Calu3 (cell line): Measurements from ENCODE around the gene NPDC1. TPM values are rescaled to one million over a fixed set of nuclear protein-coding genes. Genes with fewer than 3 reads are reported as not detected.

Experiments
- BruUV-seq: library from RNA; stranded (reverse); fragments of 400-500 nt; replicated peaks from 2 replicates; lab custom pipeline; 2021; lab: Mats Ljungman, UMichigan
- CTCF ChIA-PET: fragments of 300-600 bp; sonication (Branson Sonifier 250); formaldehyde crosslinking; loops from one replicate; lab custom pipeline; 2022; ENCODE audit warnings: antibody characterized with exemption; lab: Charles Lee
- DNase-seq: peaks from one replicate; pipeline ENCODE4 v3.0.0; 2022
- H3K27ac Mint-ChIP-seq: one replicate; pipeline ENCODE4 v1.8.0; 2022; ENCODE audit warnings: mixed read lengths; ENCODE audit not compliant: unreplicated experiment
- H3K27me3 Mint-ChIP-seq: one replicate; pipeline ENCODE4 v1.8.0; 2022; ENCODE audit warnings: mixed read lengths; ENCODE audit not compliant: unreplicated experiment
- H3K36me3 Mint-ChIP-seq: one replicate; pipeline ENCODE4 v1.8.0; 2022; ENCODE audit warnings: mild to moderate bottlenecking, moderate library complexity, mixed read lengths; ENCODE audit not compliant: insufficient read depth, unreplicated experiment
- H3K4me1 Mint-ChIP-seq: one replicate; pipeline ENCODE4 v1.8.0; 2022; ENCODE audit warnings: mild to moderate bottlenecking, low read depth, mixed read lengths; ENCODE audit not compliant: unreplicated experiment
- H3K4me3 Mint-ChIP-seq: one replicate; pipeline ENCODE4 v1.8.0; 2022; ENCODE audit warnings: mild to moderate bottlenecking, low read depth, moderate library complexity, mixed read lengths; ENCODE audit not compliant: unreplicated experiment
- H3K9me3 Mint-ChIP-seq: one replicate; pipeline ENCODE4 v1.8.0; 2022; ENCODE audit warnings: low read depth, mixed read lengths; ENCODE audit not compliant: unreplicated experiment
- intact Hi-C: fragments of 100-400 bp; cut with micrococcal nuclease; formaldehyde crosslinking; loops from one replicate; pipeline ENCODE4 v1.10.0; 2022; ENCODE audit not compliant: unreplicated experiment
- total RNA-seq: library from RNA; stranded (reverse); gene quantifications from 2 replicates; pipeline ENCODE4 v1.2.3, GENCODE V29; 2022
- TF ChIP-seq, protein P1 (sequence below): fragments of 200-600 bp; IDR thresholded peaks from one replicate; pipeline ENCODE4 v1.8.0; 2022; ENCODE audit warnings: antibody characterized with exemption; ENCODE audit not compliant: unreplicated experiment

NPDC1 gene
- total RNA-seq, 1 experiment from 2014 or later, result 65.2 TPM

DNA sequence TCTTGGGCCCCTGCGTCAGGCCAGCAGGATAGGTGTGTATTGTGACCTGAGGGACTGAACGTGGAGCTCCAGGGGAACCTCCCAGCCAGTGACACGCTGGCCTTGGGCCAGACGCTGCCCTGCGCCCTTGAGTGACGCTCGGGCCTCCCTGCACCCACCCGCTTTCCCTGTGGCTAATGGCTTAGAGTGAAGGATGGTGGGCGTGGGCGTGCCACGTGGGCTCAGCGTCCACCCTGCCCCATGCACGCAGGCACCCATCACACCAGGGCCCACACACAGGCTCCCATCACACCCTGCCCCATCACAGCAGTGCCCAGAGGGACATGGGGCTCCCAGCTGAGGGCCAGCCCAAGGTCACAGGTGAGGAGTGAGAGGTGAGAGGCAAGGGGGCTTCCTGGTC lies 8.9 kb downstream of the NPDC1 start:
- H3K36me3 Mint-ChIP-seq, result peaks cover 14% of the 10 kb centered on the region
- intact Hi-C loops, result no loop called here
- H3K4me1 Mint-ChIP-seq, result peaks cover 8% of the 10 kb centered on the region
- no peaks in the 10 kb centered on the region for H3K27me3 Mint-ChIP-seq
- TF ChIP-seq, protein P1, sequence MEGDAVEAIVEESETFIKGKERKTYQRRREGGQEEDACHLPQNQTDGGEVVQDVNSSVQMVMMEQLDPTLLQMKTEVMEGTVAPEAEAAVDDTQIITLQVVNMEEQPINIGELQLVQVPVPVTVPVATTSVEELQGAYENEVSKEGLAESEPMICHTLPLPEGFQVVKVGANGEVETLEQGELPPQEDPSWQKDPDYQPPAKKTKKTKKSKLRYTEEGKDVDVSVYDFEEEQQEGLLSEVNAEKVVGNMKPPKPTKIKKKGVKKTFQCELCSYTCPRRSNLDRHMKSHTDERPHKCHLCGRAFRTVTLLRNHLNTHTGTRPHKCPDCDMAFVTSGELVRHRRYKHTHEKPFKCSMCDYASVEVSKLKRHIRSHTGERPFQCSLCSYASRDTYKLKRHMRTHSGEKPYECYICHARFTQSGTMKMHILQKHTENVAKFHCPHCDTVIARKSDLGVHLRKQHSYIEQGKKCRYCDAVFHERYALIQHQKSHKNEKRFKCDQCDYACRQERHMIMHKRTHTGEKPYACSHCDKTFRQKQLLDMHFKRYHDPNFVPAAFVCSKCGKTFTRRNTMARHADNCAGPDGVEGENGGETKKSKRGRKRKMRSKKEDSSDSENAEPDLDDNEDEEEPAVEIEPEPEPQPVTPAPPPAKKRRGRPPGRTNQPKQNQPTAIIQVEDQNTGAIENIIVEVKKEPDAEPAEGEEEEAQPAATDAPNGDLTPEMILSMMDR, result no peak
- no TSS peak for BruUV-seq
- no peak for DNase-seq
- H3K27ac Mint-ChIP-seq, result no peak overlapping the region
- no peaks in the 10 kb centered on the region for H3K9me3 Mint-ChIP-seq
- CTCF ChIA-PET, result no interaction called here
- no peak overlapping the region for H3K4me3 Mint-ChIP-seq

DNA sequence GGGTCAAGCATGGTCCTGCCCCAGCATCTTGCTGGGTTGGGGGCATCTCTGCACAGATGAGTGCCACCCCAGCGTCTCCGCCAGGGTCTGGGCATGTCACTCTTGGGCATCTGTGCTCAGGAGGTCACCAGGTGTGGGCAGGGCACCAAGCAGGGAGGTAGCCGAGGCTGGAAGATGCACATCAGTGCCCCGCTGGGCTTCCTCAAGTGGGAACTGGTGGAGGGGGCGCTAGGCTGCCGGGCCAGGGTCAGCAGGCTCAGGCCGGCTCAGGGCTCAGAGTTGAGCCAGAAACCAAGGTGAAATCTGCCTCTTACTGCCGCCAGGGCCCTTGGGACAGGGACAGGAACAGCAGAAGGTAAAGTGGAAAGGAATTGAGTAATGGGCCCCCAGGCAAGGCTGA lies 10.0 kb downstream of the NPDC1 start:
- BruUV-seq, result no TSS peak
- Mint-ChIP-seq H3K4me1 (peaks cover 8% of the 10 kb centered on the region), H3K36me3 (peaks cover 12% of the 10 kb centered on the region), H3K9me3 (no peaks in the 10 kb centered on the region), H3K27ac (no peak overlapping the region), H3K4me3 (no peak overlapping the region), H3K27me3 (no peaks in the 10 kb centered on the region)
- CTCF ChIA-PET, result interaction anchor here (0.9 to 1.8 kb wide), 4 partner anchors 11 to 194 kb away, joined by 4 to 47 read pairs (median 8); partner anchors contain the start of genes AJM1 and NPDC1
- TF ChIP-seq, protein P1, result no peak
- DNase-seq, result no peak
- intact Hi-C loops, result loop anchor here (2.0 kb wide), 2 partner anchors 87 to 249 kb away; no protein-coding TSS in a partner anchor

GRCh38 chr9:137035507-137035834 lies 10.5 kb downstream of the NPDC1 start:
- Mint-ChIP-seq H3K27ac (no peak overlapping the region), H3K4me3 (no peak overlapping the region), H3K36me3 (peaks cover 12% of the 10 kb centered on the region), H3K27me3 (no peaks in the 10 kb centered on the region), H3K9me3 (no peaks in the 10 kb centered on the region), H3K4me1 (peaks cover 8% of the 10 kb centered on the region)
- DNase-seq, result no peak
- intact Hi-C loops, result loop anchor here (2.0 kb wide), 2 partner anchors 87 to 249 kb away; no protein-coding TSS in a partner anchor
- TF ChIP-seq, protein P1, result no peak
- BruUV-seq, result no TSS peak
- CTCF ChIA-PET, result interaction anchor here (0.6 to 1.8 kb wide), 9 partner anchors 11 to 215 kb away, joined by 3 to 47 read pairs (median 4); partner anchors contain the start of genes AJM1, NPDC1 and PAXX

DNA sequence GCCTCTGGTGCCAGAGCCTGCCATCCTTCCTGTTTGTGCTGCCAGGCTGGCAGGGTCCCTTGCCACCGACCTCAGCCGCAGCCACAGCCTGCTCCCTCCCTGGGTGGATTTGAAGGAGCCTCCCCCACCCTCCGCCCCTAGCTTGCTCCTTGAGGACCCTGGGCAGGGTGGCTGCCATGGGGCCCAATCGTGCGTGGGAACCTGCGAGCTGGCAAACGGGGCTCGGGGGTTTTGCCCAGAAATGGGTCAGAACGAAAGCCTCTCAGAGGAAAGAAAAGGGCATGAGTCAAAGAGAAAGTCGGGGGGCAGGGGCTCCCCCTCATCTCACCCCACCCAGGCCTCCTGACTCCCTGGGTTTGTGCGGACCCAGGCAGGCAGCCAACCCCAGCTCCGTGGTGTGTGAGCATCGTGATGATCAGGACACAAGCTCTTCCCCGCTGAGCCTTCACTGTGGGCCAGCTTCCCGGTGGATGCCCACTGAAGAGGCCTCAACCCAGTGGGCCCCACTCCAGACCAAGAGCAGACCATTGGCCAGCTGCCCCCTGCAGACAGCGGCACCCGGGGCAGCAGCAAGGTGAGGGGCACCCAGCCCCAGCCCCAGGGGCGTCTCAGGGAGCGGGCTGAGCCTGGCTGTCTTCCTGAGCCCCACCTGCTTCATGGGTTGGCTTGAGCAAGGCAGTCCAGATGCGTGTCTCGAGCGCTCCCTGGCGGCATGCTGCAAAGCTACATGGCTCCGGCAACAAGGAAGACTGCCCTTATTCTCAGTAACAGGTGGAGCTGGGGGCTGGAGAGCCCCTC lies 11.1 kb downstream of the NPDC1 start:
- peak overlapping the region; percentile 55 for H3K4me3 Mint-ChIP-seq
- intact Hi-C loops, result loop anchor here (2.0 kb wide), 2 partner anchors 86 to 248 kb away; no protein-coding TSS in a partner anchor
- CTCF ChIA-PET, result interaction anchor here (0.6 to 1.8 kb wide), 10 partner anchors 12 to 215 kb away, joined by 3 to 47 read pairs (median 4); partner anchors contain the start of genes AJM1, NPDC1 and PAXX
- TF ChIP-seq, protein P1, result peak; percentile 64
- H3K9me3 Mint-ChIP-seq, result no peaks in the 10 kb centered on the region
- peaks cover 12% of the 10 kb centered on the region for H3K36me3 Mint-ChIP-seq
- no peaks in the 10 kb centered on the region for H3K27me3 Mint-ChIP-seq
- peaks cover 8% of the 10 kb centered on the region for H3K4me1 Mint-ChIP-seq
- peak; percentile 79 for DNase-seq
- no TSS peak for BruUV-seq
- H3K27ac Mint-ChIP-seq, result no peak overlapping the region
